WI38 (cell line): ENCODE measurements around the gene ACP2.

Experiments used
- H3K4me3 ChIP-seq: 2 replicates; pipeline ENCODE4 v1.5.1; 2011; ENCODE audit warnings: low read depth, mild to moderate bottlenecking, control low read depth, low read length
- TF ChIP-seq, protein P1 (sequence below): IDR thresholded peaks from 2 replicates; pipeline ENCODE4 v1.5.1; 2012; ENCODE audit warnings: low read depth, mild to moderate bottlenecking, control low read depth, low read length

The ACP2 gene

GRCh38 chr11:47274495-47275235 lies 26.1 kb upstream of the ACP2 start:
- H3K4me3 ChIP-seq, result no peak overlapping the region
- TF ChIP-seq, protein P1, sequence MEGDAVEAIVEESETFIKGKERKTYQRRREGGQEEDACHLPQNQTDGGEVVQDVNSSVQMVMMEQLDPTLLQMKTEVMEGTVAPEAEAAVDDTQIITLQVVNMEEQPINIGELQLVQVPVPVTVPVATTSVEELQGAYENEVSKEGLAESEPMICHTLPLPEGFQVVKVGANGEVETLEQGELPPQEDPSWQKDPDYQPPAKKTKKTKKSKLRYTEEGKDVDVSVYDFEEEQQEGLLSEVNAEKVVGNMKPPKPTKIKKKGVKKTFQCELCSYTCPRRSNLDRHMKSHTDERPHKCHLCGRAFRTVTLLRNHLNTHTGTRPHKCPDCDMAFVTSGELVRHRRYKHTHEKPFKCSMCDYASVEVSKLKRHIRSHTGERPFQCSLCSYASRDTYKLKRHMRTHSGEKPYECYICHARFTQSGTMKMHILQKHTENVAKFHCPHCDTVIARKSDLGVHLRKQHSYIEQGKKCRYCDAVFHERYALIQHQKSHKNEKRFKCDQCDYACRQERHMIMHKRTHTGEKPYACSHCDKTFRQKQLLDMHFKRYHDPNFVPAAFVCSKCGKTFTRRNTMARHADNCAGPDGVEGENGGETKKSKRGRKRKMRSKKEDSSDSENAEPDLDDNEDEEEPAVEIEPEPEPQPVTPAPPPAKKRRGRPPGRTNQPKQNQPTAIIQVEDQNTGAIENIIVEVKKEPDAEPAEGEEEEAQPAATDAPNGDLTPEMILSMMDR, result no peak

DNA sequence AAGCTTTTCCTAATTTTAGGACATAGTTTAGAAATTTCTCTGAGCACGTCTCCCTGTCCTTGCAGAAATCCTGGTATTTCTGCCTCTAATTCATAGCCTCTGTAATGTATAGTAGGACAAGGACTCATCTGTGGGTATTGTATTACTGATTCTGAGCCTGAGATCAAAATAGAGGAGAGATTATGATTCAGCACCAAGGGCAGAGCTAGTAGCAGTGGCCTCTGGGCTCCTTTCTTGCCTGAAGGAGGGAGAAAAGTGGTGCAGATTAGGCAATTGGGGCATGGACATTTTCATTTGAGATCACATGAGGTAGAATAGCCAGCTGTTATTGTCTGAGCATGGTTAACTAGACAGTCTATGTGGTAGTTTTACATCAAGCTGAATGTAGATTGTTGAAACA lies 24.1 kb upstream of the ACP2 start:
- TF ChIP-seq, protein P1, result no peak
- no peak overlapping the region for H3K4me3 ChIP-seq

- TF ChIP-seq, protein P1, result no peak
- H3K4me3 ChIP-seq, result no peak overlapping the region
Measured at GRCh38 chr11:47271961-47272661, 23.5 kb upstream of the ACP2 start.

GRCh38 chr11:47271328-47271727 lies 22.7 kb upstream of the ACP2 start:
- peak overlapping the region; percentile 70 for H3K4me3 ChIP-seq
- TF ChIP-seq, protein P1, result no peak

DNA sequence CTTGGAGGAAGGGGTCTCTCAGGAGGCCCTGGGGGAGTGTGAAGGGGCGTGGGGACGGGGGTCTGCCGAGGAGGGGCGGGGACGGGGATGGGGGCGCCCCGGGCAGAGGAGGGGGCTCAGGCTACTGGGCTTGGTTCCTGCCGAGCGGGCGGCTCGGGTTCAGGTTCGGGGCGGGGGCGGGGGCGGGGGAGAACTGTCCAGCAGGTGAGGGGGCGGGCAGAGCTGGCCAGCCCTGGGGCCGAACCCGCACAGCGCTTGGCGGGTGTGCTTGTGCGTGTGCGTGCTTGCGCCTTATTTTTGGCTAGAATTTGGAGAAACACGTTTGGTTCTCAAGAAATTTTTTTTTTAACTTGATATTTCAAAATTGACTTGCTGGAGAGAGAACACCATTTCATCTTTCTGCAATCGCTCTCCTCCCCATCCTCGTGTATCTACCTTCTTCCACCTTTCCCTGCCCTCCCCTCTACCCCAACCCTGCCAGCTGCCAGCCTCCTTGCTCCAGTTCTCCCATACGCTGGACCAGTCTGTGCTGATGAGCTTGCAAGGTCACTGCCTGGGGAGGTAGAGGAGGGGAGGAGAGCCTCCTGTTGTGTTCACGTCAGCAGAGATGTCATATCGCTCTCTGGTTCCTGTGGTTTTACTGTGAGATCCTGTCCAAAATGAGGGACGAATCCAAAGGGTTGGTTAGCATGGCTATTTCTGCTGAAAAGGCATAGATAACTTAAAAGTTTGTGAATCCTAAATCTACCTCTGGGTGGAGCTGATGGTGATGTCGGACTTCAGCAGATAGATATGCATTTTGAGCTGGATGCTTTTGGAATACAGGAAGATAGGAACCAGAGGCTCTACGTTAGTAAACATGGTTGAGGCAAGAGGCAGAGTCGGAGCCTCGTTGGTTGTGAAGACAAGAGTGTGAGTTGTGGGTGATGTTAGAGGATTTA lies 22.0 kb upstream of the ACP2 start:
- peak overlapping the region; percentile 70 for H3K4me3 ChIP-seq

DNA sequence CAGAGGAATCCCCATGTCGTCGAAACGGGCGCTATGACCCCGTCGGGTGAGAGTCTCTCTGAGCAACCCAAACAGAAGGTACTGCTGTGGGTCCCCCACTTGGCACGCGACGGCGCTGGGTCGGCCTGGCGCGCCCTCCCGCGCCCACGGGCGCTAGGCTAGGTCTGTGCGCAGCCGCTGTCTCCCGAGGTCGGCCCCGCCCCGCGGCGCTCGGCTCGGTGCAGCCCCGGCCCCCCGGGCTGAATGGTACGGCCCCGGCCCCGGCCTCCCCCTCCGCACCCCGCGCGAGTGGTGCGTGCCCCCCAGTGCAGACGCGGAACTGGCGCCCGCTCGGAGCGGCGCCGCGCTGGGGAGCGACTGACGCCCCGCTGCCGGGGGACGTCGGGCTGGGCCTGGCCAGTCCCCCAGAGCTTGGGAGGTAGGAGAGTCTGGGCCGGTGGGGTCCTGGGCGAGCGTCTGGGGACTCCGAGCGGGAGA lies 21.3 kb upstream of the ACP2 start, which contains the start of gene MADD:
Gene MADD (plus strand): TSS at position 305 of the 477 bp plus-strand sequence.
- H3K4me3 ChIP-seq, result peak within 1 kb of the TSS; percentile 70
- TF ChIP-seq, protein P1, result no peak

More for the DNA sequence above, 22.0 kb upstream of the ACP2 start:
- TF ChIP-seq, protein P1, result no peak
